Left ventricle myocardium inferior (tissue), 1 donor: ENCODE measurements around the gene RSRP1. TPM values are rescaled to one million over a fixed set of nuclear protein-coding genes. Genes with fewer than 3 reads are reported as not detected.

Source experiments
- DNase-seq: peaks from one replicate; pipeline ENCODE4 v3.0.0-alpha.2; 2020
- H3K27ac ChIP-seq: fragments of 200-600 bp; replicated peaks from 2 replicates; pipeline ENCODE4 v1.8.0; 2021
- H3K27me3 ChIP-seq: fragments of 200-600 bp; 2 replicates; pipeline ENCODE4 v1.8.0; 2021; ENCODE audit warnings: low read depth
- H3K36me3 ChIP-seq: fragments of 200-600 bp; 2 replicates; pipeline ENCODE4 v1.8.0; 2021
- H3K4me1 ChIP-seq: fragments of 200-600 bp; 2 replicates; pipeline ENCODE4 v1.8.0; 2021
- H3K4me3 ChIP-seq: fragments of 200-600 bp; 2 replicates; pipeline ENCODE4 v1.8.0; 2021; ENCODE audit warnings: mild to moderate bottlenecking, moderate library complexity
- H3K9me3 ChIP-seq: fragments of 200-600 bp; replicated peaks from 2 replicates; pipeline ENCODE4 v1.8.0; 2021
- intact Hi-C: fragments of 100-400 bp; cut with micrococcal nuclease; formaldehyde crosslinking; loops from one replicate; pipeline ENCODE4 v1.11.0; 2022
- total RNA-seq: library from RNA; stranded (reverse); fragmentation: NEBNext Ultra II Directional; extraction: Animal tissue kit (Norgen Biotek cat#: 25700); gene quantifications from one replicate; pipeline ENCODE4 v1.2.1, GENCODE V29; 2021
- TF ChIP-seq, protein P1 (sequence below): fragments of 200-600 bp; IDR thresholded peaks from 2 replicates; pipeline ENCODE4 v1.8.0; 2021; ENCODE audit warnings: antibody characterized with exemption, mild to moderate bottlenecking, borderline replicate concordance
- donor health status: DM: no; HTN: yes; CAD: no; lungs with severe emphysema.

Gene RSRP1
- total RNA-seq, 1 donor from 2014 or later: 41.1 TPM

DNA sequence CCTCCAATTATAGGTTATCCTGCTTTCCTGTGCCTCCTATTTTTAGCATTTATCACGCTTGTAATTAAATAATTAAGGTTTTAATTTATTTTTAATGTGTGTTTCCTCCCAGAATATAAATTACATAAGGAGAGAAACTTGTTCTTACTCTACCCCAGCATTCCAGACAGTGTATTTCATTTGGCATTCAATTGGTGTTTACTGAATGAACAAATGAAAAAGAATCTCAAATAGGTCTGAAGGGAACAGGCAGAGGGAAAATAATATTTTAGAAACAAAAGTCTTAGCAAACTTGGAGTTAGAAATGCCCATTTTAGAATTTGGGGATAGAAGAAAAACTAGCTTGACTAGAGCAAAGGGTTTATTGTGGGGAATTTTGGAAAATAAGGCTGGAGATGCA is 9.9 kb upstream of the RSRP1 start:
- no peaks in the 10 kb centered on the region for H3K27me3 ChIP-seq
- TF ChIP-seq, protein P1, sequence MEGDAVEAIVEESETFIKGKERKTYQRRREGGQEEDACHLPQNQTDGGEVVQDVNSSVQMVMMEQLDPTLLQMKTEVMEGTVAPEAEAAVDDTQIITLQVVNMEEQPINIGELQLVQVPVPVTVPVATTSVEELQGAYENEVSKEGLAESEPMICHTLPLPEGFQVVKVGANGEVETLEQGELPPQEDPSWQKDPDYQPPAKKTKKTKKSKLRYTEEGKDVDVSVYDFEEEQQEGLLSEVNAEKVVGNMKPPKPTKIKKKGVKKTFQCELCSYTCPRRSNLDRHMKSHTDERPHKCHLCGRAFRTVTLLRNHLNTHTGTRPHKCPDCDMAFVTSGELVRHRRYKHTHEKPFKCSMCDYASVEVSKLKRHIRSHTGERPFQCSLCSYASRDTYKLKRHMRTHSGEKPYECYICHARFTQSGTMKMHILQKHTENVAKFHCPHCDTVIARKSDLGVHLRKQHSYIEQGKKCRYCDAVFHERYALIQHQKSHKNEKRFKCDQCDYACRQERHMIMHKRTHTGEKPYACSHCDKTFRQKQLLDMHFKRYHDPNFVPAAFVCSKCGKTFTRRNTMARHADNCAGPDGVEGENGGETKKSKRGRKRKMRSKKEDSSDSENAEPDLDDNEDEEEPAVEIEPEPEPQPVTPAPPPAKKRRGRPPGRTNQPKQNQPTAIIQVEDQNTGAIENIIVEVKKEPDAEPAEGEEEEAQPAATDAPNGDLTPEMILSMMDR: no peak
- intact Hi-C loops: no loop called here
- H3K27ac ChIP-seq: no peak overlapping the region
- no peak overlapping the region for H3K4me3 ChIP-seq
- peaks cover under 1% of the 10 kb centered on the region for H3K36me3 ChIP-seq
- H3K9me3 ChIP-seq: no peaks in the 10 kb centered on the region
- DNase-seq: no peak
- peaks cover 9% of the 10 kb centered on the region for H3K4me1 ChIP-seq

DNA sequence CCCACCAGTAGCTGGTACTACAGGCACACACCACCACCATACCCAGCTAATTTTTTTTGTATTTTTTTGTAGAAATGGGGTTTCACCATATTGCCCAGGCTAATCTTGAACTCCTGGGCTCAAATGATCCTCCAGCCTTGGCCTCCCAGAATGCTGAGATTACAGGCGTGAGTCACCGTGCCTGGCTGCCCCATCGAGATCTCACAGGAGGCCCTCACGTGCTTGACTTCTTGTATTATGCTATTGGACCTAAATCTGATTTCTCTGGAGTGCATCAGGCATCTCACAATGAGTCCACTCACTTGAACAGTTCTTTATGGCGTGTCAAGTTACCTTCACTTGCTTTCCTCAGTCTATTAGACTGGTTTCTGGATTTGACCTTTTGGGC is 9.3 kb upstream of the RSRP1 start:
- Histone ChIP-seq H3K4me3 (no peak overlapping the region), H3K9me3 (no peaks in the 10 kb centered on the region), H3K27me3 (no peaks in the 10 kb centered on the region), H3K36me3 (no peaks in the 10 kb centered on the region), H3K4me1 (peaks cover 9% of the 10 kb centered on the region), H3K27ac (no peak overlapping the region)
- DNase-seq: no peak
- TF ChIP-seq, protein P1: no peak
- intact Hi-C loops: no loop called here

DNA sequence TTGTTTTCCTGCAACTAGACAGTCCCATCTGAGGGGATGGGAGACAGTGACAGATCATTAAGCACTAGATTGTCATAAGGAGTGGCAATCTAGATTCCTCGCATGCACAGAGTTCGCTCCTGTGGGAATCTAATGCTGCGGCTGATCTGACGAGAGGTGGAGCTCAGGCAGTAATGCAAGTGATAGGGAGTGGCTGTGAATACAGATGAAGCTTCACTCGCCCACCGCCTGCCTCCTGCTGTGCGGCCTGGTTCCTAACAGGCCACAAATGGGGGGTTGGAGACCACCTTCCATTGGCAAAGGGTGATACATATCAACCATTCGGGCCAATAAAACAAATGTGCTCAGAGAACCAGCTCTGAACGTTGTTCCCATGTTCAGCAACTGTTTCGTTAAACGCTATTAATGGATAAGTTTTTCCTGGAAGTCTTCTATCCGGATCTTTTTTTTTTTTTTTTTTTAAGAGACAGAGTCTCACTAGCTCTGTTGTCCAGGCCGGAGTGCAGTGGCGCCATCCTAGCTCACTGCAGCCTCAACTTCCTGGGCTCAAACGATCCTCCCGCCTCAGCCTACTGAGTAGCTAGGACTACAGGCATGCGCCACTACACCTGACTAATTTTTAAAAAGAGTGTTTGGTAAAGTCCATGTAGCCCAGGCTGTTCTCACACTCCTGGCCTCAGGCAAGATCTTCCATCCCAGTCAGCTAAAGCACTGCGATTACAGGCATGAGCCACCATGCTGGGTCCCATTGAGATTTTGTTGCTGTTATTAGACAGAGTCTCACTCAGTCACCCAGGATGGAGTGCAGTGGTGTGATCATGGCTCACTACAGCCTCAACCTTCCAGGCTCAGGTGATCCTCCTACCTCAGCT is 8.7 kb upstream of the RSRP1 start:
- no peaks in the 10 kb centered on the region for H3K9me3 ChIP-seq
- intact Hi-C loops: no loop called here
- TF ChIP-seq, protein P1: no peak
- H3K4me3 ChIP-seq: no peak overlapping the region
- no peak for DNase-seq
- no peak overlapping the region for H3K27ac ChIP-seq
- no peaks in the 10 kb centered on the region for H3K27me3 ChIP-seq
- H3K36me3 ChIP-seq: no peaks in the 10 kb centered on the region
- H3K4me1 ChIP-seq: peaks cover 9% of the 10 kb centered on the region

DNA sequence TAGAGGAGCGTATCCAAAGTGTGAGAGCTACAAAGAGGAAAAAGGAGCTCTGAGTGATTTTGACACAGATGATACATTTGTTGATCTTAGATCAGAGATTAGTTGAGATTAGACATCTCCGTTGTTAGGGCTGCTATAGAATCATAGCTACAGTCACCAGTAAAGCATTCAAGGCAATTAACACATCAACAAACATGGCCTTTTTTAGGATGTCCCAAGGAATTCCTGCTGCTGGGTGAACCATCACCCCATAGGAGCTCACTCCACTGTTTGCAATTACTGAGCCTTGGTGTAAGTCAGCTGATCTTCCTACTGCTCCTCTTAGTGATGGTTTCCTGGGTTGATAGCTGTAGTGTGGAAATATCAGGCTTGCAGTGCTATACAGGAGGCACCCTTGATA is 6.7 kb upstream of the RSRP1 start:
- Histone ChIP-seq H3K4me1 (no peaks in the 10 kb centered on the region), H3K27ac (no peak overlapping the region), H3K9me3 (no peaks in the 10 kb centered on the region), H3K4me3 (no peak overlapping the region), H3K36me3 (no peaks in the 10 kb centered on the region), H3K27me3 (no peaks in the 10 kb centered on the region)
- intact Hi-C loops: no loop called here
- no peak for DNase-seq
- TF ChIP-seq, protein P1: no peak

DNA sequence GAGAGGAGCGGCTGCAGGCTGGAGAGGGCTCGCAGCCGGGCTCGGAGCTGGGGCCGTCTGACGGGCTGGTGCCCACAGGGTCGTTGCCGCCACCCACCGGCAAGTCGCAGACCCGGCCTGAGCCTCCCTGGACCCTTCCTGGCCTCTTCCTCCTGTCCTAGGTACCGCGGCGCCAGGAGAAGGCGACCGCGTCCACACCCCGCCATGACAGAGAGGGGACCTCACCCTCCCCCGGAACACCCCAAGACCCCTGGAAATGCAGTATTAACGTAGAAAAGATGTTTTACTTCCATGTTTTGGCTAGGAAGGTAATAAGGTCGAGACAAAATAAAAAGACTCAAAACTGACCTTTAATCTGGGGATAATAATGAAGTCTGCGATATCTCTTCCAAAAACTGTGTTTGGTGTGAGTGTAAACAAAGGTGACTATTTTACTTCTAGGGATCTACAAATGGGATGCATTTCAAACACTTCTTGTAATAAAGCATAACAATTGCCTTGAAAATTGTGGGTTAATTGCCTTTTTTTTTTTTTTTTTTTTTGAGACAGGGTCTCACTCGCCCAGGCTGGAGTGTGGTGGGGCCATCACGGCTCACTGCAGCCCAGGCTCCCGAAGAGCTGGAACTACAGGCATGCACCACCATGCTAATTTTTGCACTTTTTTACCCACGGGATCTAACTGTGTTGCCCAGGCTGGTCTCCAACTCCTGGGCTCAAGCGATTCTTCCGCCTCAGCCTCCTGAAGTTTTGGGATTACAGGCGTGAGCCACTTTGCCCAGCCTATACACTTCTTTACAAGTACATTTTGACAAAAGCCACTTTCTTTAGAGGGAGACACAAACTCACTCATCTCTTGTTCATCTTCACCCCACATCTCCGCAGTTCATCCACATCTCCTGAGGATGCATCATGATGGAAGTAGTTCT is 838 bp upstream of the RSRP1 start:
- intact Hi-C loops: loop anchor here (10.0 kb wide), 1 partner anchor 97 kb away; no protein-coding TSS in a partner anchor
- no peaks in the 10 kb centered on the region for H3K27me3 ChIP-seq
- TF ChIP-seq, protein P1: no peak
- DNase-seq: no peak
- peaks cover 49% of the 10 kb centered on the region for H3K4me1 ChIP-seq
- peak overlapping the region; percentile 100 for H3K27ac ChIP-seq
- peaks cover 35% of the 10 kb centered on the region for H3K36me3 ChIP-seq
- H3K4me3 ChIP-seq: peak overlapping the region; percentile 96
- H3K9me3 ChIP-seq: no peaks in the 10 kb centered on the region
